Gastrocnemius medialis (tissue), 4 donors: ENCODE results near the gene MCEMP1.

ENCODE experiments used
- CTCF ChIP-seq, 5 experiments: fragments of 450-650 bp in 3 of 5; fragments of 200-600 bp in 2 of 5; sonication (generic) in 2 of 5; IDR thresholded peaks in 4 of 5; conservative IDR thresholded peaks in 1 of 5; 1 replicate in 4 of 5; 2 replicates in 1 of 5; pipeline ENCODE4 v1.5.1; 2016 to 2019; ENCODE audit warnings: antibody characterized with exemption in 5 of 5, mild to moderate bottlenecking in 3 of 5, moderate library complexity in 3 of 5
- POLR2A ChIP-seq, 2 donors: fragments of 450-650 bp; IDR thresholded peaks; one replicate each; pipeline ENCODE4 v1.6.1; 2017; ENCODE audit warnings: antibody characterized with exemption in 2 of 2, mild to moderate bottlenecking in 2 of 2, moderate library complexity in 2 of 2

GRCh38 chr19:7715671-7716070 is 38.8 kb downstream of the MCEMP1 start:
- TF ChIP-seq CTCF (IDR thresholded peaks at IDR 0.05 in 4 of 5, conservative IDR thresholded peaks at IDR 0.05 in 1 of 5): no peak
- no peak for TF ChIP-seq POLR2A (IDR thresholded peaks at IDR 0.05)
